Tibial nerve (tissue), 4 donors: ENCODE results near the gene CDH4.

ENCODE experiments used
- EP300 ChIP-seq, 2 donors: sonication (generic); formaldehyde crosslinking; IDR thresholded peaks; one replicate each; pipeline ENCODE4 v1.6.1; 2017; ENCODE audit warnings: antibody characterized with exemption in 2 of 2, mild to moderate bottlenecking in 1 of 2
- POLR2A ChIP-seq, 2 donors: fragments of 450-650 bp; IDR thresholded peaks; one replicate each; pipeline ENCODE4 v1.6.1; 2017; ENCODE audit warnings: antibody characterized with exemption in 2 of 2, mild to moderate bottlenecking in 2 of 2, moderate library complexity in 2 of 2
- TF ChIP-seq, protein P1 (sequence below), 5 experiments: fragments of 200-600 bp in 3 of 5; fragments of 450-650 bp in 2 of 5; sonication (generic) in 3 of 5; IDR thresholded peaks; one replicate each; pipeline ENCODE4 v1.5.1; 2016 to 2019; ENCODE audit warnings: antibody characterized with exemption in 5 of 5, mild to moderate bottlenecking in 3 of 5, moderate library complexity in 2 of 5

DNA sequence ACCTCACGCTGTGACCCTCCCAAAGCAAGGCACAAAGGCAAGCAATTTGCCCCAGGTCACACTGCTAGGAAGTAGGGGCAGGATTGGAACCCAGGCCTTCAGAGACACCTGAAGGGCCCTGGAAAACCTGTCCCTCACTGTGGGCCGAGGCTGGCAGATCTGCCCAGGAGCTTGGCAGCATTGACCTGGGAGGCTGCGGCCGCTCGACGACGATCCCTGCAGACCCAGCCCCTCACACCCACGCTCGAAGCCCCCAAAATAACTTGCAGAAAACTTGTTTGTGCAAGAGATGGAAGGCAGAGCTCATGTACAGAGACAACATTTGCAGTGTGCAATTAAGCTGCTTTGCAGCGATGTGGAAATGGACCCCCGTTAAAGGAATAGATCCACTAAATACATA, 562.2 kb downstream of the CDH4 start:
- TF ChIP-seq POLR2A (IDR thresholded peaks at IDR 0.05) (no peak), EP300 (IDR thresholded peaks at IDR 0.05) (no peak)
- TF ChIP-seq, protein P1, sequence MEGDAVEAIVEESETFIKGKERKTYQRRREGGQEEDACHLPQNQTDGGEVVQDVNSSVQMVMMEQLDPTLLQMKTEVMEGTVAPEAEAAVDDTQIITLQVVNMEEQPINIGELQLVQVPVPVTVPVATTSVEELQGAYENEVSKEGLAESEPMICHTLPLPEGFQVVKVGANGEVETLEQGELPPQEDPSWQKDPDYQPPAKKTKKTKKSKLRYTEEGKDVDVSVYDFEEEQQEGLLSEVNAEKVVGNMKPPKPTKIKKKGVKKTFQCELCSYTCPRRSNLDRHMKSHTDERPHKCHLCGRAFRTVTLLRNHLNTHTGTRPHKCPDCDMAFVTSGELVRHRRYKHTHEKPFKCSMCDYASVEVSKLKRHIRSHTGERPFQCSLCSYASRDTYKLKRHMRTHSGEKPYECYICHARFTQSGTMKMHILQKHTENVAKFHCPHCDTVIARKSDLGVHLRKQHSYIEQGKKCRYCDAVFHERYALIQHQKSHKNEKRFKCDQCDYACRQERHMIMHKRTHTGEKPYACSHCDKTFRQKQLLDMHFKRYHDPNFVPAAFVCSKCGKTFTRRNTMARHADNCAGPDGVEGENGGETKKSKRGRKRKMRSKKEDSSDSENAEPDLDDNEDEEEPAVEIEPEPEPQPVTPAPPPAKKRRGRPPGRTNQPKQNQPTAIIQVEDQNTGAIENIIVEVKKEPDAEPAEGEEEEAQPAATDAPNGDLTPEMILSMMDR (IDR thresholded peaks at IDR 0.05) = no peak
